SK-N-DZ (cell line): Measurements from ENCODE around the gene TRANK1.
"Not testable (repeated sequence)": the region's sequence is repeated elsewhere in the genome, so short reads cannot be mapped to it uniquely, and the experiment has no call there.

ENCODE experiments used
- DNase-seq: peaks from one replicate; pipeline ENCODE4 v3.0.0-alpha.2; 2015; ENCODE audit warnings: low spot score

Gene TRANK1

DNA sequence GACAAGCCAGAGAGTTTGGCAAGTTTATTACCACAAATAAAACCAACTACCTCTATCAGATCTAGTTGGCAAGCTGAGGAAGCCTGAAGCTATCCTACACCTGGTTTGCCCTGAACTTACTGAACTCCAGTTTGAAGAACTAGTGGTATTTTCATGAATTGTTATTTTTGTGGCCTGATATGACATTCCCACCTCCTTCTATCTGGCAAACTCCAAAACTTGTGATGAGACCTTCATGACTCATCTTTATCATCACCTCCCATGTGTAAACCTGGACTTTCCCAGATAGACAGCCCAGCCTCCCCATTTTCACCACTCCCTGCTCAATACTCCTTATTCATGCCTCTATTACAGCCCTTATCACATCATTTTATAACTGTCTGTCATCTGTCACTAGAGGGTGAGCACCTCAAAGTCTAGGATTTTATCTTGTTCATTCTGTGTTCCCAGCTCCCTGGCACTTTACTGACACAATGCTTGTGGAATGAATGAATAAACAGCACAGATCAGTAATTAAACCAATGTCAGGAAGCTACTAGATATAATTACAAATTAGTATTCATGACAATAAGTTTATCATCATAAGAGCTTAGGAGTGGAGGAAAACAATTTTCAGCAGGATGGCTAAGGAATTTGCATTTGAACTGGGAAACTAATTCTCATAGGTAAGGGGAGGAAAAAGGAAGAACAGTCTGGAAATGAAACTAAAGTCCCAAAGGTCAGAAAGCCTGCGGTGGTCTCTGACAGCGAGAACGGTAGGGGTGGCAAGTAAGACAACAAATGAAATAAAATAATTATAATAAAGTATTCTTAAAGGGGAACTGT lies 13.2 kb upstream of the TRANK1 start:
- no peak for DNase-seq

GRCh38 chr3:36957063-36957462 lies 12.2 kb upstream of the TRANK1 start:
- no peak for DNase-seq

DNA sequence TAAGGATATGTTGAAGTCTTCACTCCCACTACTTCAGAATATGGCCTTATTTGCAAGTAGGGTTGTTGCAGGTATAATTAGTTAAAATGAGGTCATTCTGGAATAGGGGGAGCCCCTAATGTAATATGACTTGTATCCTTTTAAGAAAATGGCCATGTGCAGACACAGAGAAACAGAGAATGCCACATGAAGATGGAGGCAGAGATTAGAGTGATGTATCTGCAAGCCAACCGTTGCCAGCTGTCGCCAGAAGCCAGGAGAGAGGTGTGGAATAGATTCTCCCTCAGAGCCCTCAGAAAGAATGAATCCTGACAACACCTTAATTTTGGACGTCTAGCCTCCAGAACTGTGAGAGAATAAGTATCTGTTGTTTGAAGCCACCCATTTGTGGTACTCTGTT lies 11.3 kb upstream of the TRANK1 start:
- DNase-seq: peak; percentile 80

GRCh38 chr3:36954452-36955134 lies 9.7 kb upstream of the TRANK1 start:
- DNase-seq: no peak

DNA sequence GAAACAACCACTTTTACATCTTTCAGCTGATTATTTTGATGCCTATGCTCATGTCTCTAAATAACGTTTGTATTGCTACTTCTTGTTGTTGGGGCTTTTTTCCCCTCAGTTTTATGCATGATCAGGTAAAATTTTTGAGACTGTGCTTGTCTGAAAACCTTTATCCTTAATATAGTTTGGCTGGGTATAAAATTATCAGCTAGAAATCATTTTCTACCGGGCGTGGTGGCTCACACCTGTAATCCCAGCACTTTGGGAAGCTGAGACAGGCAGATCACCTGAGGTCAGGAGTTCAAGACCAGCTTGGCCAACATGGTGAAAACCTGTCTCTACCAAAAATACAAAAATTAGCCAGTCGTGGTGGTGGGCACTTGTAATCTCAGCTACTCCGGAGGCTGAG lies 3.0 kb upstream of the TRANK1 start:
- not testable (repeated sequence) for DNase-seq

- DNase-seq: no peak
Observed at GRCh38 chr3:36945333-36945980, 603 bp upstream of the TRANK1 start.

GRCh38 chr3:36944012-36944640 lies 728 bp downstream of the TRANK1 start:
- no peak for DNase-seq

DNA sequence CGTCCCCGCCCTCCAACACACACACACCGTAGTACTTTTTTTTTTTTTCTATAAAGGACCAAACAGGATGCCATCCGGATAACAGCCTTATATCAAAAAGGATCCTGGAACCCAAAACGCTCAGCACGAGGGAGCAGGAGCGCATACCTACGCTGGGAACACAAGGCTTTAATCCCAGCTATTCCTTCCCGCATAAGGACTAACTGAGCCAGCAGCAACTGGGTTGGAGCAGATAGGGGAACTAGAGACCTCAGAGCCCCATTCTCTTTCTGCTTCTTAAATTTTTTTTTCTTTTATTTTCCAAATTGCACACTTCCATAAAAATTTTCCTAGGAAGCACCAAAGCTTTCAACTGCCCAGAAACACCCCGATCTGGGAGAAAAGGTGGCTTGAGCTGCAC lies 1.3 kb downstream of the TRANK1 start:
- DNase-seq: no peak

DNA sequence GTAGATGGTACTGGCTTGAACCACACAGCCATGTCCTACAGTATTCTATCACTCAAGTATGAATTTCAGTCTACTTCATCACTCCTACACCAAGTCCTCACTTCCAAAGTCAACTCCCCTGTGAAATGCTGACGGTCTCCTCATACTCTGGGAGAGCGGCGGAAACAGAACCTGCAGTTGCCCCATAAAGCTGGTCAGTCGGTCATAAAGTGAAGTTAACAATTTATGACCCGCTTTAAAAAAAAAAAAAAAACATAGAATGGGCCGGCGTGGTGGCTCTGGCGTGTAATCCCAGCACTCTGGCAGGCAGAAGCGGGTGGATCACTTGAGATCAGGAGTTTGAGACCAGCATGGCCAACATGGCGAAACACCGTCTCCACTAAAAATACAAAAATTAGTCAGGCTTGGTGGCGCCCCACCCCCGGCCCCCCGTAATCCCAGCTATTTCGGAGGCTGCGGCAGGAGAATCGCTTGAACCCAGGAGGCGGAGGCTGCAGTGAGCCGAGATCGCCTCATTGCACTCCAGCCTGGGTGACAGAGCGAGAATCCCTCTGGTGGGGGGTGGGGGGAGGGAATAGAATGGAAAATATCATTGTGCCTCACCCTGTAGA lies 2.1 kb downstream of the TRANK1 start:
- no peak for DNase-seq

DNA sequence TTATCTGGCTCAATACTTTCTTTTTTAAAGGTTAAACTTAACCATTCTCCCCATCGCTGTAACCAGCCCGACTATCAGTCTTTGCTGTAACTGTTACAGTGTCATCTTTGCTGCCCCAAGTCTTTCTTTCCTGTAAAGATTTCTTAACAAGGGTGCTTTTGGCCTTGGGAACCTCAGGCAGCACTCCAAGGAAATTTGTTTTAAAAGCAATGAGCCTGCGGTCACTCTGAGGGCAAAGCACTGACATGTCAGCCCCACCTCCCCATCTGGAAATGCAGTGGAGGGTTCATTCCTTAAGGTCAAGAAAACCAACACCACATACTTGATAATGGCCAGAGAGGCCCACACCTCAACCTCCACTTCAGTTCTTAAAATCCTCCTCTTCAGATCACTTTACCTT lies 3.2 kb downstream of the TRANK1 start:
- no peak for DNase-seq

DNA sequence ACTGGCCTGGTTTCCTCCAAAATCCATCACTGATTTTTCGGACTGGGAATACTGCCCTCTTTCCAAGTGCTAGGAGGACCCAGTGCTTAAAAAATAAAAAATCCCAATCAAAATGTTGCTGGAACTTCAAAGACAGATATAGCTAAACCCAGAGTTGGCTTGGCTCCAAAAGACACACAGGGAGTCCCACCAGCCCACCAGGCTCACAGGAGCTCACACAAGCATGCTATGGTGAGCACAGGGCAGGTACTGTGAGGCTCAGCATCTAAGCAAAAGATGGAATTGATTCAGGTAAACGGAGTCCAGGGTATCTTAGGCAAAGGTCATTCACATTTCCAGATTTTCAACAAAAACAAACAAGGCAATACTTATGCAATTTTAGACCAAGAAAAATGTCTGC lies 3.7 kb downstream of the TRANK1 start:
- no peak for DNase-seq

DNA sequence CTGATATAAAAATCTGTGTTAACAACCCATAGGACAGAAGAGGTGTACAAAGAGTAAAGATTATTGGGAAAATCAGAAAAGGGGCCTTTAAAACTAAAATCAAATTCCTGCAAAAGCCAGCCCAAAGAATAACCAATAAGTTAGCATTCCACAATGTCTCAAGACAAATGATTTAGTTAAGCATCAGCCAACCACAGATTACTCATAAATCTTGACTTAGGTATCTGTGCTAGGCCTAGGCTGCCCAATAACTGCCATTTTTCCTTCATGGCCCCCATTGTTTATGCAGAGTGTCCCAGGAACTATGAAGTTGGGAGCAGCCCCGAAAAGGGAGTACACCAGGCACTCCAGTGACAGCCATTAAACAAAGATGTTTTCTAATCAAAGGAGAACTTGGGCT lies 7.4 kb downstream of the TRANK1 start:
- DNase-seq: no peak

DNA sequence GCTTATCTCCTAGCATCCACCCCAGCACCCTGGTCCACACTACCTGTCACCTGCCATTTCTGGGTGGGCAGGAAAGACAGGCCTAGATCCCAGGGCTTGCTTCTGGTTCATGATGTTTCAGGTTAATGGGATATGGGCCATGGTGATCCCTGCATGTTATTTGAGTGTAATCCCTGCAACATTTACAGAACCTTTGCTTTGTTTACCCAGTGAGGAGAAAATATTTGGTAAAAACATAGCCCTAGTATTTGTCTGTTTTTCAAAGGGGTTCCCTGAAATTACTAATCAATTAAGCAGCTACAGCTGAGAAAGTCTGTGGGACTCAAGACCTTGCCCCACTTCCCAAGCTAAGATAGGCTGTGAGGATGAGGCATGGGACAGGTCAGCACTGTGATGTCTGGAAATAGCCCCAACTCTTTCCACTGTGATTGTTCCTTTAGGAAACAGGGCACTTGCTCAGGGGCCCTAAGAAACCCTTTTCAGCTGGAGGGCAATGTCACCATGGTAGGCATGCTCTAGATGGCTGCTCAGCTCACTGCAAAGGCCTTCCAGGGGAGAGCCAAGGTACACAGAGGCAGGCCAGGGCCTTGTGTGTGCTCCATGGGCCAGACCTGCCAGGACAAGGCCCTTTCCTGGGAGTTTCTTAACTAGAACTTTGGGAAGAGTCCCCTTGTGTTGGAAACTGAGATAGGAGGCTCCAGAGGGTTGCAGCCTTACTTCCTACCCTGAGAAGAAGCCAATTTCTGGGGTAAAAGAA lies 11.1 kb downstream of the TRANK1 start:
- DNase-seq: no peak

DNA sequence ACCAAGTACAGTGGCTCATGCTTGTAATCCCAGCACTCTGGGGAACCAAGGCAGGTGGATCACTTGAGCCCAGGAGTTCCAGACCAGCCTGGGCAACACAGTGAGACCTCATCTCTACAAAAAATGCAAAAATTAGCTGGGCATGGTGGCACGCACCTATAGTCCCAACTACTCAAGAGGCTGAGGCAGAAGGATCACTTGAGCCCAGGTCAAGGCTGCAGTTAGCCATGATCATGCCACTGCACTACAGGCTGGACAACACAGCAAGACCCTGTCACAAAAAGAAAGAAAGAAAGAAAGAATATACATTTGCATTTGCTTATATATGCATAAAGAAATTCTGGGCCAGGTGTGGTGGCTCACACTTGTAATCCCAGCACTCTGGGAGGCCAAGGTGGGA lies 13.4 kb downstream of the TRANK1 start:
- not testable (repeated sequence) for DNase-seq

DNA sequence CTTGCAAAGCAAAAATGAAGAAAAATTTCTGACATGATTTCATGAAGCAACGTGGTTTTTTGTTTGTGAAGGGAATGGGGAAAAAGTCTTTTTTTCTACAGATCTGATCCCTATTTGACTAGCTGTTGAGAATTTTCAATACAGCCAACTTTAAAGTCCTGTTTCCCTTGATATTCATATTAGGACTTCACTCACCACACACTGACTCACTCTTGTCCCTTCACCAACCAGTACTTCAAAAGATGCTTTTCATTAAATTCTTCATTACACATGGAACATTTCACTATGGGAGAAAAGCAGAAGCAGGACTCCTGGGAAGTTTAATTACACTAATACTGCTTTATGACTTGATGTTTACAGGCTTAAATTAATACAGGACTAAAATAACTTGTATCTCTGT lies 16.6 kb downstream of the TRANK1 start:
- no peak for DNase-seq

GRCh38 chr3:36926292-36926897 lies 18.5 kb downstream of the TRANK1 start:
- DNase-seq: no peak

DNA sequence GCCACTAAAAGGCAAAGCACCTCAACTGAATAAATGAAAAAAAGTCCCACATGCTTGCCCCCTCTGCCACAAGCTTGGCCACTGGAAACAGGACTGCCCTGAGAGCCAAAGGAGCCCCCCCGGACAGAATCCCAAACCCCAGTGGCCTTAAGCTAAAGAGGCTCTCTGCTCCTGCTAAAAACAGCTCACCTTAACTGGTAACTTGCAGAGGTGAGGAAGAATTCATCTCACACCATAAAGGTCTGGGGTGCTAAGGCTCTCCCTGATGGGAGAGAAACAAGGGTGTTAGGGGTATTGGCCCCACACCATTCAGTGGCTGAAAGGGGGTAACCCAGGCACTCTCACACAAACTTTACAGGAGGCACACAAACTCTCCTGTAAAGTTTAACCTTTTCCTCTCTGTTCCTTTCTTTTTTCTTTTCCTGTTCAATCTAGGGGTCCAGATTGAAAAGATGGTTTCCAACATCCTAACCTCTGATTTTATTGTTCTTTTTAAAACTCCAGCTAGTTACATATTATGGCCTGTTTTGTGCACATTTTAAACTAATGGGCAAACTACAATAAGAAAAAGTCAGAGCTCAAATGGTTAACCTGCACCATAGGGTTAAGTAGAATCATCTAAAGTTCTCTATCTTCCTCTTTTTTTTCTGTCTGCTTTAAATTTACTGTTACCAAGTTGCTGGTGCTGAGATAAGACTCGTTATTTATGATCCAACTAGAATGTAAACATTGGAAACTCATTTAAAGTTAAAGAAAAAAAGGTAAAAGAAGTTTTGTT lies 19.9 kb downstream of the TRANK1 start:
- no peak for DNase-seq

DNA sequence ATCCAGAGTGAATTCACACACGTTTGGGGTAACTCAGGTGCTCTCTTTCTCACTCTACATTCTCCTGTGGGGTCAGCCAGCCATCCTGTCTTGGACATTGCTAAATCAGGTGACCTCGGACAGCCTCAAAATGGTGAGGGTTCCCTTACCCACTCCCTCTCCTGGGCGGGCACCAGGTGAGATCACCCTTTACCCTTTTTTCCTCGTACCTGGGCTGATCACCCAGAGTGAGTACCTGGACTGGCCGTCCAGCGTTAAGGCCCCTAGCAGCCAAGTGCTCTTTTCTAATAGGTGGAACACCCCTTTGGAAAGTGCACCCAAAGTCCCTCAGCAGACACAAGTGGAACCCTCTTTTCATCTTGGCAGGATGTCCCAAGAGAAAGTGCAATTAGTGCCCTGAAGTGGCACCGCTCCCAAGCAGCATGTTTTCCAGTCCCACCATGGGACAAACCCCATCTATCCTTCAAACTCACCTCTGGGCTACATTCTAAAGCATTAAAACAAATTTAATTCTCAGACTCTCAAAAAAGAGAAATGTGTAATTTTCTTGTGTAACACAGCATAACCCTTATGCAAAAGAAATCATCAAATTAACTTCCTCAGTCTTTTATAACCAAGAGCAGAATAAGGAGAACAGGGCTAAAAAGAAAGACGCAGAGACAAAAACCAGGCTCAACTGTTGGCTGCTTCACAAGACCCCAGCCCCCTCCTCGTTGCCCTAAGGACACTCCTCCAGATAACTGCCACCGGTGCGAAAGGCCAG lies 20.7 kb downstream of the TRANK1 start:
- DNase-seq: peak; percentile 18

GRCh38 chr3:36923523-36923943 lies 21.3 kb downstream of the TRANK1 start:
- no peak for DNase-seq
